OCI-LY1 (cell line): Measurements from ENCODE around the gene UST.

Experiments
- EZH2 ChIP-seq: fragments of 200-600 bp; sonication (generic), shearing (Covaris generic); IDR thresholded peaks from 2 replicates; pipeline ENCODE4 v1.8.0; 2017; ENCODE audit warnings: borderline replicate concordance, mixed run types, mild to moderate bottlenecking, antibody characterized with exemption, low read length, moderate library complexity, mixed read lengths
- TF ChIP-seq, protein P1 (sequence below): fragments of 200-600 bp; sonication (generic), shearing (Covaris generic); IDR thresholded peaks from 2 replicates; pipeline ENCODE4 v1.5.1; 2017; ENCODE audit warnings: mild to moderate bottlenecking, antibody characterized with exemption, low read length, moderate library complexity, mixed read lengths

GRCh38 chr6:148825492-148825891 is 78.7 kb downstream of the UST start:
- TF ChIP-seq, protein P1, sequence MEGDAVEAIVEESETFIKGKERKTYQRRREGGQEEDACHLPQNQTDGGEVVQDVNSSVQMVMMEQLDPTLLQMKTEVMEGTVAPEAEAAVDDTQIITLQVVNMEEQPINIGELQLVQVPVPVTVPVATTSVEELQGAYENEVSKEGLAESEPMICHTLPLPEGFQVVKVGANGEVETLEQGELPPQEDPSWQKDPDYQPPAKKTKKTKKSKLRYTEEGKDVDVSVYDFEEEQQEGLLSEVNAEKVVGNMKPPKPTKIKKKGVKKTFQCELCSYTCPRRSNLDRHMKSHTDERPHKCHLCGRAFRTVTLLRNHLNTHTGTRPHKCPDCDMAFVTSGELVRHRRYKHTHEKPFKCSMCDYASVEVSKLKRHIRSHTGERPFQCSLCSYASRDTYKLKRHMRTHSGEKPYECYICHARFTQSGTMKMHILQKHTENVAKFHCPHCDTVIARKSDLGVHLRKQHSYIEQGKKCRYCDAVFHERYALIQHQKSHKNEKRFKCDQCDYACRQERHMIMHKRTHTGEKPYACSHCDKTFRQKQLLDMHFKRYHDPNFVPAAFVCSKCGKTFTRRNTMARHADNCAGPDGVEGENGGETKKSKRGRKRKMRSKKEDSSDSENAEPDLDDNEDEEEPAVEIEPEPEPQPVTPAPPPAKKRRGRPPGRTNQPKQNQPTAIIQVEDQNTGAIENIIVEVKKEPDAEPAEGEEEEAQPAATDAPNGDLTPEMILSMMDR: no peak
- TF ChIP-seq EZH2: no peak
